HL-60 (cell line): ENCODE measurements around the gene ZCCHC2.

Source experiments
- DNase-seq, 2 experiments: peaks; one replicate each; pipeline ENCODE4 v3.0.0-alpha.2; 2010 to 2020; ENCODE audit warnings: low read depth in 1 of 2, low spot score in 1 of 2
- H3K27ac ChIP-seq: fragments of 250-450 bp; sonication (Bioruptor Pico); replicated peaks from 2 replicates; pipeline ENCODE4 v1.5.1; 2020; ENCODE audit warnings: mild to moderate bottlenecking, moderate library complexity
- H3K27me3 ChIP-seq: fragments of 250-450 bp; sonication (Bioruptor Pico); 2 replicates; pipeline ENCODE4 v1.5.1; 2021; ENCODE audit warnings: mild to moderate bottlenecking, moderate library complexity; ENCODE audit not compliant: insufficient read depth, poor library complexity, severe bottlenecking
- H3K4me3 ChIP-seq: replicated peaks from 2 replicates; pipeline ENCODE4 v1.5.1; 2011; ENCODE audit warnings: mild to moderate bottlenecking, control low read depth, low read length; ENCODE audit not compliant: insufficient read depth
- GABPA ChIP-seq: IDR thresholded peaks from 2 replicates; pipeline ENCODE4 v1.6.1; 2012; ENCODE audit warnings: low read depth
- POLR2AphosphoS5 ChIP-seq: IDR thresholded peaks from 2 replicates; pipeline ENCODE4 v1.6.1; 2012; ENCODE audit warnings: low read depth
- SPI1 ChIP-seq: IDR thresholded peaks from 2 replicates; pipeline ENCODE4 v1.6.1; 2012; ENCODE audit warnings: low read depth, mild to moderate bottlenecking, borderline replicate concordance
- TF ChIP-seq, protein P1 (sequence below): IDR thresholded peaks from one replicate; pipeline ENCODE4 v1.5.1; 2011; ENCODE audit warnings: low read length, control low read depth, inconsistent platforms; ENCODE audit not compliant: insufficient read depth
- TF ChIP-seq, protein P2 (sequence below): IDR thresholded peaks from 2 replicates; pipeline ENCODE4 v1.6.1; 2012; ENCODE audit warnings: low read depth; ENCODE audit not compliant: insufficient replicate concordance

The ZCCHC2 gene

DNA sequence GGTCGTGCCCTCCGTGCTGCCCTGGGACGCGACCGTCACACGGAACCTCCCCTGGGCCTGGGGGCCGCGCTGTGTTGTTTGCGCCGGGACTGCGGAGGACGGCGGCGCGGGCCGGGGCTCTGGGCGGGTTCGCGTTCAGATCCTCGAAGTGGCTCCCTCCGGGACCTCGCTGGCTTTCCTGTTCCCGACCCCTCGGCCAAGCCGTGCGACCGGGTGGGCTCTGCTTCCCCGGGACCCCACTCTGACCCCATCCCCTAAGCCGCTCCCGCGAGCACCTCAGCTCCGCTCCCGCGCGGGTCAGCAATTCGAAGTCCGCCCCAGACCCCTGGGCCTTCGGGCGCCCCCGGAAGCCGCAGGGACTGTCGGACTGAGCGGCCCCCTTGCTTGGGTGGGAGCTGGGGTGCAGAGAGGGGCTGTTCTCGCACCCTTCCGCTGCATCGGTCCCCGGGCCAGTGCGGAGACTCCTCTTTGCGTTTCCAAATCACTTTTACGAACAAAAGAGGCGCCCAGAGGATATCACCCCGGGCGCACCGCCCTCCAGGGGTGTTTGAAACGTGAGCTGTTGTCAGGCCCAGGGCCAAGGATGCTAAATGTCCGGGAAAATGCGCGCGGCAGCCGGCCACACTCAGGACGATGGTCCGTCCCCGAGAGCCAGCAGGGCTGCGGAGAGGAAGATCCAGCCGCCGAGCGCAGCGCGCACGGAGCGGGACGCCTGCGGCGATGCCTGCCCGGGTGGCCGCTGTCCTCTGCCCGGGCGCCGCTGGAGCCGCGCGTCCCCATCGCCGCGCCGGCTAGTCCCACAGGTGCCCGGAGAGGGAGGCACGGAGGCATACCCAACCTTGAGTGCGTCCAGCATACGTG lies 73.5 kb downstream of the ZCCHC2 start:
- peaks cover 21% of the 10 kb centered on the region for H3K27me3 ChIP-seq
- TF ChIP-seq, protein P1, sequence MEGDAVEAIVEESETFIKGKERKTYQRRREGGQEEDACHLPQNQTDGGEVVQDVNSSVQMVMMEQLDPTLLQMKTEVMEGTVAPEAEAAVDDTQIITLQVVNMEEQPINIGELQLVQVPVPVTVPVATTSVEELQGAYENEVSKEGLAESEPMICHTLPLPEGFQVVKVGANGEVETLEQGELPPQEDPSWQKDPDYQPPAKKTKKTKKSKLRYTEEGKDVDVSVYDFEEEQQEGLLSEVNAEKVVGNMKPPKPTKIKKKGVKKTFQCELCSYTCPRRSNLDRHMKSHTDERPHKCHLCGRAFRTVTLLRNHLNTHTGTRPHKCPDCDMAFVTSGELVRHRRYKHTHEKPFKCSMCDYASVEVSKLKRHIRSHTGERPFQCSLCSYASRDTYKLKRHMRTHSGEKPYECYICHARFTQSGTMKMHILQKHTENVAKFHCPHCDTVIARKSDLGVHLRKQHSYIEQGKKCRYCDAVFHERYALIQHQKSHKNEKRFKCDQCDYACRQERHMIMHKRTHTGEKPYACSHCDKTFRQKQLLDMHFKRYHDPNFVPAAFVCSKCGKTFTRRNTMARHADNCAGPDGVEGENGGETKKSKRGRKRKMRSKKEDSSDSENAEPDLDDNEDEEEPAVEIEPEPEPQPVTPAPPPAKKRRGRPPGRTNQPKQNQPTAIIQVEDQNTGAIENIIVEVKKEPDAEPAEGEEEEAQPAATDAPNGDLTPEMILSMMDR: no peak
- TF ChIP-seq GABPA (no peak), SPI1 (no peak), POLR2AphosphoS5 (no peak)
- TF ChIP-seq, protein P2, sequence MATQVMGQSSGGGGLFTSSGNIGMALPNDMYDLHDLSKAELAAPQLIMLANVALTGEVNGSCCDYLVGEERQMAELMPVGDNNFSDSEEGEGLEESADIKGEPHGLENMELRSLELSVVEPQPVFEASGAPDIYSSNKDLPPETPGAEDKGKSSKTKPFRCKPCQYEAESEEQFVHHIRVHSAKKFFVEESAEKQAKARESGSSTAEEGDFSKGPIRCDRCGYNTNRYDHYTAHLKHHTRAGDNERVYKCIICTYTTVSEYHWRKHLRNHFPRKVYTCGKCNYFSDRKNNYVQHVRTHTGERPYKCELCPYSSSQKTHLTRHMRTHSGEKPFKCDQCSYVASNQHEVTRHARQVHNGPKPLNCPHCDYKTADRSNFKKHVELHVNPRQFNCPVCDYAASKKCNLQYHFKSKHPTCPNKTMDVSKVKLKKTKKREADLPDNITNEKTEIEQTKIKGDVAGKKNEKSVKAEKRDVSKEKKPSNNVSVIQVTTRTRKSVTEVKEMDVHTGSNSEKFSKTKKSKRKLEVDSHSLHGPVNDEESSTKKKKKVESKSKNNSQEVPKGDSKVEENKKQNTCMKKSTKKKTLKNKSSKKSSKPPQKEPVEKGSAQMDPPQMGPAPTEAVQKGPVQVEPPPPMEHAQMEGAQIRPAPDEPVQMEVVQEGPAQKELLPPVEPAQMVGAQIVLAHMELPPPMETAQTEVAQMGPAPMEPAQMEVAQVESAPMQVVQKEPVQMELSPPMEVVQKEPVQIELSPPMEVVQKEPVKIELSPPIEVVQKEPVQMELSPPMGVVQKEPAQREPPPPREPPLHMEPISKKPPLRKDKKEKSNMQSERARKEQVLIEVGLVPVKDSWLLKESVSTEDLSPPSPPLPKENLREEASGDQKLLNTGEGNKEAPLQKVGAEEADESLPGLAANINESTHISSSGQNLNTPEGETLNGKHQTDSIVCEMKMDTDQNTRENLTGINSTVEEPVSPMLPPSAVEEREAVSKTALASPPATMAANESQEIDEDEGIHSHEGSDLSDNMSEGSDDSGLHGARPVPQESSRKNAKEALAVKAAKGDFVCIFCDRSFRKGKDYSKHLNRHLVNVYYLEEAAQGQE: no peak
- DNase-seq: no peak
- no peak overlapping the region for H3K27ac ChIP-seq
- H3K4me3 ChIP-seq: no peak overlapping the region

DNA sequence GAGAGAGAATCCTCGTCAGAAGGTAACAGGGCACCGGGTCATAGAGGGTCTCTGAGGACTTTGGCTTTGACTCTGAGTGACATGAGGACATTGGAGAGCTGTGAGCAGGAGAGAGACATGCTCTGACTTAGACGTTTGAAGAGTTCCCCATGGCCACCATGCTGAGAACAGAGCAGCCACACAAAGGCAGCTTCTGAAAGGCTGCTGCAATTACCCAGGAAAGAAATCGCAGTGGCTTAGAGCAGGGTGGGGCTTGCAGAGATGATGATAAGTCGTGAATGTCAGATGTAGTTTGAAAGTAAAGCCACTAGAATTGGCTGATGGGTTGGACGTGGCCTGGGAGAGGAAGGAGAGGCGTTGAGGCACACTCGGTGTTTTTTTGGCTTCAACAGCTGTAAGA lies 79.0 kb downstream of the ZCCHC2 start:
- Histone ChIP-seq H3K4me3 (no peak overlapping the region), H3K27me3 (peaks cover 7% of the 10 kb centered on the region), H3K27ac (no peak overlapping the region)
- no peak for DNase-seq
- TF ChIP-seq GABPA (no peak), SPI1 (no peak), POLR2AphosphoS5 (no peak)
- TF ChIP-seq, protein P1: no peak
- TF ChIP-seq, protein P2: no peak

DNA sequence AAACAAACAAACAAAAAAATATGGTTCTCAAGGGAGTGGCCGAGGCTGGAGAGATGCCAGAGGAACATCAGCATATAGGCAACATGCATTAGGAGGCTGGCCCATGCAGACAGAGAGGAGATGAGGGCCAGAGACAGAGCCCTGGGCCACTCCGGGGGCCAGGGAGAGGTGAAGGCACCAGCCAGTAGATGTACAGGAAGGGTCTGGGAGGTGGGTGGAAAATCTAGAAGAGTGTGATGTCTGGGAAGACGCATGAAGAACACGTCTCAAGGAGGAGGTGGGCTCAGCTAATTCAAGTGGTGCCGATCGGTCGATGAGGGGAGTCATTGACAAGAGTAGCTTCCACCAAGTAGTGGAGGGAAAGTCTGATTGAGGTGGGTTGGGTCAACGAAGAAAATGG lies 79.9 kb downstream of the ZCCHC2 start:
- Histone ChIP-seq H3K27me3 (no peaks in the 10 kb centered on the region), H3K27ac (no peak overlapping the region), H3K4me3 (no peak overlapping the region)
- no peak for DNase-seq
- TF ChIP-seq GABPA (no peak), SPI1 (no peak)
- TF ChIP-seq, protein P1: no peak
- TF ChIP-seq, protein P2: no peak
